ENCODE results near the gene CCNL2. TPM values are rescaled to one million over a fixed set of nuclear protein-coding genes. Genes with fewer than 3 reads are reported as not detected.

CCNL2 gene
- total and polyA plus RNA-seq, 2 of the 13 experiments (the other 11 are each of a cell fraction or from before 2014, with no cell fraction given): 105 to 340 TPM

DNA sequence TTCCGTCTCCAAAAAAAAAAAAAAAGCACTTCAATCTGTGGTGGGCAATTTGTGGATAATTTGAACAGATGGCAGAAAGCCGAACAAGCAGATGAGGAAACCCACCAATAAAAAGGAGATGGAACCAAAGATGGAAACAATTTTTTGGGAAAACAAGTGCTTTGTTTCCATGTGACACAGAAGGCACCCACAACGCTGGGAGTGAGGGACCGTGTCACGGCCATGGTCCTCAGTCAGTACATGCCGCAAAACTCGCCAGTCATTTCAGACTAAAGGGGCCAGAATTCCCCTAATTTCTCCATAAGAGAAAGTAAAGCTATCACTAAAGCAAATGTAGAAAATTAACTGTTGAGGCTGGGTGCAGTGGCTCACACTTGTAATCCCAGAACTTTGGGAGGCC lies 5.0 kb downstream of the CCNL2 start (continued):
- TF ChIP-seq SIN3A (IDR thresholded peaks at IDR 0.05; ENCODE audit: borderline replicate concordance, low read depth, low read length): no peak

DNA sequence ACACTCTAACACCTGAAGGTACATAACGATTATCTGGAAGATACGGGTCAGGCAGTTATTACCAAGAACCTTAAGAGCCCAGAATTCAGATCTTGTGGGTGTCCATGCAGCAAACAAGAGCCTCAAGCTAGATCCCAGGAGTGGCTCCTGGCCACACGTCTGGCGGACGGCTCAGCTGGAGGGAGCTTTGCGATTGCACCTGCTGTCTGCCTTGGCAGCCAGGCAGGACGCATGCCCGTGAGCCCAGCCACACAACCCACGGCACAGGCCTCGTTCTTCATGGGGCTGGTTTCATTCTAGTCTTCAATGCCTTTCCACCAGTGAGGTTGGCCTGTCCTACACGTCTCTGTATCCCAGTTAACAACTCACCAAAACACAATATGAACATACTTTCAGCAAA lies 5.7 kb downstream of the CCNL2 start:
- no TSS peak for BruUV-seq (replicated peaks)
- ChIA-PET POLR2A (no interaction called here), CTCF (ENCODE audit: low intra/inter-chr PET ratio, low total read pairs) (no interaction called here)
- DNase-seq (ENCODE audit: low spot score) (no peak), ATAC-seq (no peak), FAIRE-seq (no peak)
- H3K9ac ChIP-seq (ENCODE audit: insufficient read depth, low read depth, low read length): no peak overlapping the region
- TF ChIP-seq ZNF713 (CRISPR knock-in tag; IDR thresholded peaks at IDR 0.05) (no peak), RBFOX2 (IDR thresholded peaks at IDR 0.05; ENCODE audit: low read depth, low read length) (0 out of 2 replicates have a peak, but pooled peaks have one; percentile 21)
- peaks cover 30% of the 10 kb centered on the region for H3K79me2 ChIP-seq (ENCODE audit: insufficient read depth, low read length)
- H3K4me1 ChIP-seq (ENCODE audit: insufficient read depth, low read length): peaks cover 16% of the 10 kb centered on the region
- intact Hi-C loops (cut with micrococcal nuclease; ENCODE audit: unreplicated experiment): no loop called here
- peaks cover 36 to 83% of the 10 kb centered on the region in 2 experiments for H3K36me3 ChIP-seq (replicated peaks in 1 of 2; ENCODE audit: control insufficient read depth in 1 of 2, insufficient read depth in 2 of 2, low read length in 2 of 2)
- no peak overlapping the region for H3K4me2 ChIP-seq (ENCODE audit: low read depth, low read length)
- no peak overlapping the region for H3K27ac ChIP-seq (ENCODE audit: extremely low read length, insufficient read depth, low read length)
- H3K4me3 ChIP-seq (replicated peaks in 1 of 3; ENCODE audit: insufficient read depth in 1 of 3, low read depth in 2 of 3, low read length in 3 of 3): no peak overlapping the region
- in situ Hi-C loops (cut with HindIII; ENCODE audit: extremely low pct_ligation_motif_present, low pct_unique_long_range_greater_than_20kb): no loop called here
- H3K9me3 ChIP-seq (ENCODE audit: low read length): no peaks in the 10 kb centered on the region
- 98% methylated on average over 7 of the region's 11 CpGs for WGBS (ENCODE audit: low lambda C conversion rate)
- H2AFZ ChIP-seq (ENCODE audit: low read length): no peak overlapping the region
- H3K27me3 ChIP-seq (ENCODE audit: control insufficient read depth in 1 of 2, insufficient read depth in 2 of 2, low read length in 2 of 2): no peaks in the 10 kb centered on the region
- peaks cover 3% of the 10 kb centered on the region; the same call in 1 of the 2 replicates for H4K20me1 ChIP-seq (ENCODE audit: insufficient read depth, low read length)

DNA sequence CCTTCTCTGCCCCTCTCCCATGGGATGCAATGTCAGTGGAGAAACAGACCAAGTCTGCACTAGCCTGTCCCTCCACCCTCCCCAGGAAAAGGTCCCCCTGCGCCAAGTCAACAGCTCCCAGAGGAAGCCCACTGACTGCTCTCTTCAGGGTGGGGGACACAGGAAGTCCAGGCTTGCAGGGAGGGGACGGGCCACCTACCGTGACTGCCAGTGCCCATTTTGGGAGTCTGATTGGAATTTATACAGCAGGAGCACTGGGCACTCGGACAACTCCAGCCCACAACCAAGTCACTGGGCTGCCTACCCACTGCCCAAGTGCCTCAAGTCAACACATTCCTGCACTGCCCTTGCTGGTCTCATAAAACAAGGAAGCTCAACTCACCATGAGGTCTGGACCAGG lies 6.1 kb downstream of the CCNL2 start:
- H3K36me3 ChIP-seq (replicated peaks in 1 of 2; ENCODE audit: control insufficient read depth in 1 of 2, insufficient read depth in 2 of 2, low read length in 2 of 2): peaks cover 36 to 86% of the 10 kb centered on the region in 2 experiments
- H3K4me2 ChIP-seq (ENCODE audit: low read depth, low read length): no peak overlapping the region
- H3K27me3 ChIP-seq (ENCODE audit: control insufficient read depth in 1 of 2, insufficient read depth in 2 of 2, low read length in 2 of 2): no peaks in the 10 kb centered on the region
- no peaks in the 10 kb centered on the region for H3K9me3 ChIP-seq (ENCODE audit: low read length)
- ChIA-PET POLR2A (no interaction called here), CTCF (ENCODE audit: low intra/inter-chr PET ratio, low total read pairs) (no interaction called here)
- FAIRE-seq (no peak), DNase-seq (ENCODE audit: low spot score) (no peak), ATAC-seq (no peak)
- peaks cover 2% of the 10 kb centered on the region; the same call in 1 of the 2 replicates for H4K20me1 ChIP-seq (ENCODE audit: insufficient read depth, low read length)
- H3K79me2 ChIP-seq (ENCODE audit: insufficient read depth, low read length): peaks cover 26% of the 10 kb centered on the region
- intact Hi-C loops (cut with micrococcal nuclease; ENCODE audit: unreplicated experiment): no loop called here
- no peak overlapping the region for H3K4me3 ChIP-seq (replicated peaks in 1 of 3; ENCODE audit: insufficient read depth in 1 of 3, low read depth in 2 of 3, low read length in 3 of 3)
- in situ Hi-C loops (cut with HindIII; ENCODE audit: extremely low pct_ligation_motif_present, low pct_unique_long_range_greater_than_20kb): no loop called here
- 100% methylated on average over 3 of the region's 4 CpGs for WGBS (ENCODE audit: low lambda C conversion rate)
- no peak for TF ChIP-seq ZNF841 (CRISPR knock-in tag; IDR thresholded peaks at IDR 0.05; ENCODE audit: borderline replicate concordance)
- TF ChIP-seq, protein P1, sequence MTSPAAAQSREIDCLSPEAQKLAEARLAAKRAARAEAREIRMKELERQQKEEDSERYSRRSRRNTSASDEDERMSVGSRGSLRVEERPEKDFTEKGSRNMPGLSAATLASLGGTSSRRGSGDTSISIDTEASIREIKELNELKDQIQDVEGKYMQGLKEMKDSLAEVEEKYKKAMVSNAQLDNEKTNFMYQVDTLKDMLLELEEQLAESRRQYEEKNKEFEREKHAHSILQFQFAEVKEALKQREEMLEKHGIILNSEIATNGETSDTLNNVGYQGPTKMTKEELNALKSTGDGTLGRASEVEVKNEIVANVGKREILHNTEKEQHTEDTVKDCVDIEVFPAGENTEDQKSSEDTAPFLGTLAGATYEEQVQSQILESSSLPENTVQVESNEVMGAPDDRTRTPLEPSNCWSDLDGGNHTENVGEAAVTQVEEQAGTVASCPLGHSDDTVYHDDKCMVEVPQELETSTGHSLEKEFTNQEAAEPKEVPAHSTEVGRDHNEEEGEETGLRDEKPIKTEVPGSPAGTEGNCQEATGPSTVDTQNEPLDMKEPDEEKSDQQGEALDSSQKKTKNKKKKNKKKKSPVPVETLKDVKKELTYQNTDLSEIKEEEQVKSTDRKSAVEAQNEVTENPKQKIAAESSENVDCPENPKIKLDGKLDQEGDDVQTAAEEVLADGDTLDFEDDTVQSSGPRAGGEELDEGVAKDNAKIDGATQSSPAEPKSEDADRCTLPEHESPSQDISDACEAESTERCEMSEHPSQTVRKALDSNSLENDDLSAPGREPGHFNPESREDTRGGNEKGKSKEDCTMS (CRISPR knock-in tag; conservative IDR thresholded peaks at IDR 0.05): no peak
- TF ChIP-seq ZNF205 (CRISPR knock-in tag; IDR thresholded peaks at IDR 0.05): no peak
- TF ChIP-seq HIVEP1 (CRISPR knock-in tag; IDR thresholded peaks at IDR 0.05): no peak
- TF ChIP-seq, protein P2, sequence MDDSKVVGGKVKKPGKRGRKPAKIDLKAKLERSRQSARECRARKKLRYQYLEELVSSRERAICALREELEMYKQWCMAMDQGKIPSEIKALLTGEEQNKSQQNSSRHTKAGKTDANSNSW (CRISPR knock-in tag; IDR thresholded peaks at IDR 0.05; ENCODE audit: borderline replicate concordance): no peak
- no peak for TF ChIP-seq ELF4 (CRISPR knock-in tag; IDR thresholded peaks at IDR 0.05; ENCODE audit: borderline replicate concordance)
- H3K4me1 ChIP-seq (ENCODE audit: insufficient read depth, low read length): peaks cover 13% of the 10 kb centered on the region
- no TSS peak for BruUV-seq (replicated peaks)
- no peak overlapping the region for H3K9ac ChIP-seq (ENCODE audit: insufficient read depth, low read depth, low read length)
- H3K27ac ChIP-seq (ENCODE audit: extremely low read length, insufficient read depth, low read length): no peak overlapping the region
- no peak overlapping the region for H2AFZ ChIP-seq (ENCODE audit: low read length)
